OCI-LY7 (cell line): Measurements from ENCODE around the gene OR52H1.

Experiments
- CTCF ChIP-seq: fragments of 200-600 bp; sonication (generic); conservative IDR thresholded peaks from 2 replicates; pipeline ENCODE4 v1.5.1; 2014; ENCODE audit warnings: mild to moderate bottlenecking, antibody characterized with exemption, low read length, moderate library complexity, mixed read lengths
- EZH2phosphoT487 ChIP-seq: fragments of 200-600 bp; sonication (generic); IDR thresholded peaks from 2 replicates; pipeline ENCODE4 v1.6.1; 2018; ENCODE audit warnings: low read depth, borderline replicate concordance, mild to moderate bottlenecking, mixed run types, antibody characterized with exemption, low read length, moderate library complexity, mixed read lengths

DNA sequence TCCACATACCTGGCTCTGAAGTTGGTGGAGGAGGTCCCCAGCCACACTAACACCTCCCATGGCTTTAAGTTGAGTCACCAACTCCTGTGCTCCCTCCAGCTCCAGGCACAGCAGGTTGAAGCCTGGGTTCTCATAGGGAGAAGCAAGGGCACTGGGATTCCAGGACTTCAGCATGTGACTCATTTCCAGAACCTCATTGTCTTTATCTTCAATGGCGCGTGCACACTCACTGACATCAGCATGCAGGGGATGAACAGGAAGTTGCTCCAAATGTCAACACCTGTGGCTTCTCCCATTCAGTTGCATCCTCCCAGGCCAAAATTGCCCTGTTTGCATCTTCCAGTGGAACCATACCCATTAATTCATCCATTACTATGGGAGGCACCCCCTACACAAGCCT lies 26.0 kb downstream of the OR52H1 start:
- TF ChIP-seq CTCF (no peak), EZH2phosphoT487 (no peak)
